ENCODE data around the gene MYEF2. TPM values are rescaled to one million over a fixed set of nuclear protein-coding genes. Genes with fewer than 3 reads are reported as not detected.

MYEF2 gene
- total and polyA plus RNA-seq, 2 experiments from 2014 or later: 62.0 to 79.7 TPM

- Histone ChIP-seq H2AFZ (no peak overlapping the region), H3K79me2 (replicated peaks; ENCODE audit: insufficient read depth) (no peaks in the 10 kb centered on the region), H3K27me3 (ENCODE audit: insufficient read depth) (no peaks in the 10 kb centered on the region), H3F3A (replicated peaks; ENCODE audit: low read depth) (no peaks in the 10 kb centered on the region), H3K9me2 (ENCODE audit: insufficient read depth) (peaks cover 11% of the 10 kb centered on the region; the same call in 1 of the 2 replicates), H4K20me1 (replicated peaks; ENCODE audit: insufficient read depth) (no peaks in the 10 kb centered on the region), H3K27ac (ENCODE audit: low read depth) (no peak overlapping the region), H3K4me1 (ENCODE audit: insufficient read depth) (no peaks in the 10 kb centered on the region), H3K4me2 (no peak overlapping the region), H3K36me3 (ENCODE audit: insufficient read depth) (no peaks in the 10 kb centered on the region), H3K4me3 (no peak overlapping the region)
- Mint-ChIP-seq H3K27ac (no peak overlapping the region), H3K36me3 (ENCODE audit: low read depth) (peaks cover 18% of the 10 kb centered on the region), H3K27me3 (ENCODE audit: insufficient read depth, low read depth, poor library complexity) (no peaks in the 10 kb centered on the region), H3K4me1 (peaks cover 2% of the 10 kb centered on the region; the same call in 1 of the 3 replicates), H3K9me3 (peaks cover 31% of the 10 kb centered on the region), H3K4me3 (no peak overlapping the region)
- no peak for DNase-seq (ENCODE audit: low spot score)
- no peak for ATAC-seq
- TF ChIP-seq NANOG (IDR thresholded peaks at IDR 0.05; ENCODE audit: borderline replicate concordance) (no peak), STAT1 (IDR thresholded peaks at IDR 0.05; ENCODE audit: unreplicated experiment) (no peak), JUNB (IDR thresholded peaks at IDR 0.05; ENCODE audit: unreplicated experiment) (no peak), CTCF (conservative IDR thresholded peaks at IDR 0.05; ENCODE audit: low read depth in 2 of 2) (no peak), ETS1 (IDR thresholded peaks at IDR 0.05) (no peak), ZNF114 (CRISPR knock-in tag; IDR thresholded peaks at IDR 0.05) (no peak)
Measured at GRCh38 chr15:48090666-48091065, 87.4 kb downstream of the MYEF2 start.

- peaks cover 18% of the 10 kb centered on the region for H3K36me3 Mint-ChIP-seq (ENCODE audit: low read depth)
- no peaks in the 10 kb centered on the region for H3K27me3 Mint-ChIP-seq (ENCODE audit: insufficient read depth, low read depth, poor library complexity)
- H3K4me1 ChIP-seq (ENCODE audit: insufficient read depth): no peaks in the 10 kb centered on the region
- no peaks in the 10 kb centered on the region for H3K36me3 ChIP-seq (ENCODE audit: insufficient read depth)
- no peaks in the 10 kb centered on the region for H3K79me2 ChIP-seq (replicated peaks; ENCODE audit: insufficient read depth)
- peaks cover 2% of the 10 kb centered on the region; the same call in 1 of the 3 replicates for H3K4me1 Mint-ChIP-seq
- H3K9me2 ChIP-seq (ENCODE audit: insufficient read depth): peaks cover 8% of the 10 kb centered on the region; the same call in 1 of the 2 replicates
- no peak overlapping the region for H3K4me3 ChIP-seq
- H3K4me3 Mint-ChIP-seq: no peak overlapping the region
- H3F3A ChIP-seq (replicated peaks; ENCODE audit: low read depth): no peaks in the 10 kb centered on the region
- no peaks in the 10 kb centered on the region for H3K27me3 ChIP-seq (ENCODE audit: insufficient read depth)
- H3K27ac ChIP-seq (ENCODE audit: low read depth): no peak overlapping the region
- H3K4me2 ChIP-seq: no peak overlapping the region
- H4K20me1 ChIP-seq (replicated peaks; ENCODE audit: insufficient read depth): no peaks in the 10 kb centered on the region
- DNase-seq (ENCODE audit: low spot score): no peak
- H3K9me3 Mint-ChIP-seq: peaks cover 31% of the 10 kb centered on the region
- no peak for TF ChIP-seq STAT1 (IDR thresholded peaks at IDR 0.05; ENCODE audit: unreplicated experiment)
- no peak for TF ChIP-seq CTCF (conservative IDR thresholded peaks at IDR 0.05; ENCODE audit: low read depth in 2 of 2)
- TF ChIP-seq JUNB (IDR thresholded peaks at IDR 0.05; ENCODE audit: unreplicated experiment): no peak
- TF ChIP-seq EZH2 (IDR thresholded peaks at IDR 0.05; ENCODE audit: low read depth, unreplicated experiment): no peak
- no peak for TF ChIP-seq EZH2phosphoT487 (IDR thresholded peaks at IDR 0.05; ENCODE audit: unreplicated experiment)
- TF ChIP-seq ZNF462 (CRISPR knock-in tag; IDR thresholded peaks at IDR 0.05): no peak
- TF ChIP-seq CREB1 (CRISPR knock-in tag; IDR thresholded peaks at IDR 0.05; ENCODE audit: low read depth): no peak
- no peak for TF ChIP-seq POLR2AphosphoS5 (IDR thresholded peaks at IDR 0.05; ENCODE audit: low read depth)
- no peak for TF ChIP-seq ZNF114 (CRISPR knock-in tag; IDR thresholded peaks at IDR 0.05)
- H3K27ac Mint-ChIP-seq: no peak overlapping the region
- H2AFZ ChIP-seq: peak overlapping the region; percentile 32; the same call in 1 of the 2 replicates
- no peak for ATAC-seq
Measured at GRCh38 chr15:48090115-48090514, 88.0 kb downstream of the MYEF2 start.

Measured in GM23338 (cell line).